ENCODE data around the gene UTF1.
A peak's percentile ranks its signal among the peaks of the same experiment; 100 is the strongest.

UTF1 gene

DNA sequence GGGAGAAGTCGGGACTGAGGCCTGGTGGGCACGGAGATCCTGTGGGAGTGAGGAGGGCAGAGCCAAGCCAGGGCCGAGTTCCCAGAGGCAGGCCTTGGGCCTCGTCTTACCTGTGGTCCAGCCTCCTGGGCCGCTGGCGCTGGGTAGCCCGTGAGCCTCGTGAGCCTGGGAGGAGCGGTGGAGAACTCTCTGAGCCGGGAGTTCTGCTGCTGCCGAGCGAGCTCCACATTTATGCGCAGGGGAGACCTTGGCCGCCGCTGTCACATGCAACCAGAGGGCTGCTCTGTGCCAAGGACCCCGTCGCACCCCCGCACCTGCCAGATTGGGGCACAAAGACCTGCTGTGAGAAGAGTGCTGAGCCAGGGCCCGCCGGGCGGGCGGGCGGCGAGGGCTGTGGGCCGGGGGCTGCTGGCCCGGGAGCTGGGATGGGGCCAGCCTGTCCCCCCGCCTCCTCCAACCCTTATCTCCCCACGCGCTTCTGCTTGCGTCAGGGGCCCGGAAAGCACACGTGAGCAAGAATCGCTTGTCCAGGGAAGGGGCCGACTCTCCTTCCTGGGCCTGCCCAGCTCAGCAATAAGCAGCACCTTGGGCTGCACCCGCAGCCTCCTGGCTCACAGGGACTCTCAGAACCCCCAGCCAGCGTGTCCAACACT, 17.8 kb downstream of the UTF1 start:
- no peak for DNase-seq (ENCODE audit: low read depth)

- no peak for DNase-seq (ENCODE audit: low read depth)
Measured at GRCh38 chr10:133248334-133248715, 18.3 kb downstream of the UTF1 start.

DNA sequence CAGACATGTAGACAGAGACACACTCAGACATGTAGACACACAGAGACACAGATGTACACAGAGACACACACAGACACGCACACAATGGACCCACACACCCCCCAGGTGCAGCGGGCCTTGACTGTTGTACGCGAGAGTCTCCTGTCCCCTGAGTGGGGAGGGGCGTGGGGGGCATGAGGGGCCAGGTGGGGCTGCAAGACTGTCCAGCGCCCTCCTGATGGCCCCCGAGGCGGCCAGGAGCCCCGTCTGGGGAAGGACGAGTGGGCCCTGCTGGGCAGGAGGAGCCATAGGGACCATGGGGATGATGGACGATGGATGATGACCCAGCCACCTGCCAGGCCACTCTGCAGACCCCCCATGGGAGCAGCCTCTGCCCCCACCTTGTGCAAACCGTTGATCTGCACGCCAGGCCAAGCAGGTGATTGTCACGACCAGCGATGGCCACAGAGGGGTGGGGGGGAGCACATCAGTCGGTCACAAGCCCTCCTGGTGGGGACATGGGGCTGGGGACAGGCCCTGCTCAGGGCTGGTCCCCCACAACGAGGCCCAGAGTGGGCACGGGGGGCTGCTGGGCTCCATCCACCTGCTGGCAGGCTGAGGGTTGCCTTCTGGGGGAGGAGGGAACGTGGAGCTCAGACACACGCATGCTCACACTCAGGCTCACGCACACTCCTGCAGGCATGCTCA, 19.2 kb downstream of the UTF1 start:
- no peak for DNase-seq (ENCODE audit: low read depth)

- no peak for DNase-seq (ENCODE audit: low read depth)
Measured at GRCh38 chr10:133249975-133250754, 20.1 kb downstream of the UTF1 start.

DNA sequence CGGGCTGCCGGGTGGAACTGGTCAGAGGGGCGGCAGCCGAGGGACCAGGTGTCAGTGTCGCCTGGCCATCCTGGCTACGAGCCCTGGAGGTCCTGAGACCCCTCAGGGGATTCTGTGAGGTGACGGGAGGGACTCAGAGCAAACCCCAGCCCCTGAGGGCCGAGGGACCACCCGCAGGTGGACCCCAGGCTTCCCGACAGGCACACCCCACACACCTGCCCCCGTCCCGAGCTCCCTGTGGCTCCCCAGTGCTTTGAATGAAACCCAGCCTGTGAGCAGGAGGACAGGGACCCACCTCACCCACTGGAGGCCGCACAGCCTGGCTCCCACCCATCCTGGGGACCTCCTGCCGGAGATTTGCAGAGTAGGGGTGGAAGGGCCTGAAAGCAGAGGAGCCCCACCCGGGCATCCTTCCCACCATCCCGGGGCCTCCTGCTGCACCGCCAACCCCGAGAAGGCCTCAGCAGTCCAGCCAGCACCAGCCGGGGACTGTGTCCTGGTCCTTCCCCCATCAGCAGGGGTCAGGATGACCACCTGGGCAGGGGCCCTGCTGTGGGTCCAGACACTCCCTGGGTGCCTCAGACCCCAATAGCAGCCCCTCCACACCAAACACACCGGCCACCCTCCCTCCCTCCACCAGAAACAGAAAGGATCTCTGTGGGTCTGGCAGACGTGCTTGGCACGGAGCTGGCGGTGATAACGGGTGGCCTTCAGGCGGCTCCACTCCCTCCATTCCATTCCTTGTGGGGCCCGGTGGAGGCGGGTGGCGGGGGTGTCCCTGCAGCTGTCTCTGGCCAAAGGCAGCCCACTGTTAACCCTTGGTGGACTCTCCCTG, 21.6 kb downstream of the UTF1 start:
- no peak for DNase-seq (ENCODE audit: low read depth)

- DNase-seq (ENCODE audit: low read depth): no peak
Measured at GRCh38 chr10:133252223-133252552, 22.2 kb downstream of the UTF1 start.

GRCh38 chr10:133253361-133253955, 23.4 kb downstream of the UTF1 start:
- DNase-seq (ENCODE audit: low read depth): no peak

DNA sequence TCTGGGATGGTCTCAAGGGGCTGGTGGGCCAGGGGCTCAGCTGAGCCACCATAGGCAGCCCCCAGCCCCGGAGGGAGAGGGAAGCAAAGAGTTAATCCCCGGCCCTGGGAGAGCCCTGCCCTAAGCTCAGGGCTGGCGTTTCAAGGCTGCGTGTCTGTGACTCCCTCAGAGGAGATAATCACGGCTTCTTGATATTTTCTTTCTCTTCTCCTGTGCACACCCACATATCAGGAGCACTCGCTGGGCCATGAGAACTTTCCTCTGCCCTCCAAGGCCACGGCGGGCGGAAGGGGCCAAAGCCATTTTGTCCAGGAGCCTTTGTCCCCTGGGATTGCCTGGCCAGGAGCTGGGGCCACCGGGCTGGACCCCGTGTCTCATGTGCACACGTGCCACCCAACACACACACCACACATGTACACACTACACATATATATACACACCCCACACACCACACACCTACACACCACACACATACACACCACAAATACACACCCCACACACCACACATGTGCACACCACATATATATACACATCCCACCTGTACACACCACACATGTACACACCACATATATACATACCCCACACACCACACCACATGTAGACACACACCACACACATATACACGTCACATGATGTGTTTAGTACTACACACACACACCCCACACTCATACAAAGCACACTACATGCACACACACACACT, 24.6 kb downstream of the UTF1 start:
- DNase-seq (ENCODE audit: low read depth): no peak

DNA sequence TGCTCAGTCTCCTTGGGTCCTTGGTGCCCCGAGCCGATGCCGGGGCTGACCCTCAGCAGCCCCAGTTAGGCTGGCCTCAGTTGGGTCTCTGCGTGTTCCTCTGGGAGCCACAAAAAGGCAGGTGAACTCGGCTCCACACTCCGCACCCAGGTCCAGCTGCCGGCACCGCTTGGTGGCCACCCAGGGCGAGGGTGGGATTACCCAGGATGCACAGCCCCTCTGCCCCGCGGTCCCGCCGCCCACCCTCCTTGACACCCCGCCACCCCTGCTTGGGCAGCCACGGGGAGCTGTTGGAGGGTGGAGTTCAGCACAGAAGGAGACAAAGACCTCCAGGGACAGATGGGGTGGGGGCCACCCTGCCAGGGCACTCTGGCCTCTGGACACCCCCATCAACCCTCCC, 25.3 kb downstream of the UTF1 start:
- DNase-seq (ENCODE audit: low read depth): no peak

- no peak for DNase-seq (ENCODE audit: low read depth)
Measured at GRCh38 chr10:133257489-133258065, 27.6 kb downstream of the UTF1 start.

DNA sequence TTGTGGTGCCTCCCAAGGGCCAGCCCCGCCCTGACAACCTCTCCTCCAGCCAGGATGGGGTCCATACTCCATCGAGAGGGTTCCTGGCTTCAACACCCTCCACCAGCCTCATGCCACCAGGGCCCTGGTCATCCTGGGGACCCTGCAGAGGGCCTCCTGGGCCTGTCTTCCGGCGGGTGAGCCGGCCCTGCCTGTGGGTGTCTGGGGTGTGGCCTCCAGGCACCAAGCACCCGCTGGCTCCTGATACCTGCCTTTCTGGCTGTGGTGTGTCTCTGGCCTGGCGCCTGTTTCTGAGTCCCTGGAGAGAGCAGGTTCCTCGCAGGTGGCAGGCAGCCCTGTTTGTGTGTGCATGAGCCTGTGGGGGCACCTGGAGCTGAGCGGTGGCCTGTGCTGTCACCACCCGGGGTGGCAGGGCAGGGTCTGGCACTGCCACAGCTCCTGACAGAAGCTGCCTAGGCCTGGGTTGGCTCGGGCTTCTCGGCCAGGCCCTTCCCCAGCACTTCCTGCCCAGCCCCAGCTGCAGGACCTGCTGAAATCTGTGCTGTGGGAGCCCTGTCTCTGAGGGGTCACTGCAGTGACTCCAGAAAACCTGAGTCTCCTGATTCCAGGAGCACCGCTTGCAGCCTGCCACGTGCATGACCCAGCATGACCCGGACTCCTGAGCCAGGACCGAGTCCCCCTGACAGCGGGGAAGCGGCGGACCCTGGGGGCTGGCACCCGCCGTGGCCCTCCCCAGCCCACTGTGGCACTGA, 28.2 kb downstream of the UTF1 start:
- no peak for DNase-seq (ENCODE audit: low read depth)

DNA sequence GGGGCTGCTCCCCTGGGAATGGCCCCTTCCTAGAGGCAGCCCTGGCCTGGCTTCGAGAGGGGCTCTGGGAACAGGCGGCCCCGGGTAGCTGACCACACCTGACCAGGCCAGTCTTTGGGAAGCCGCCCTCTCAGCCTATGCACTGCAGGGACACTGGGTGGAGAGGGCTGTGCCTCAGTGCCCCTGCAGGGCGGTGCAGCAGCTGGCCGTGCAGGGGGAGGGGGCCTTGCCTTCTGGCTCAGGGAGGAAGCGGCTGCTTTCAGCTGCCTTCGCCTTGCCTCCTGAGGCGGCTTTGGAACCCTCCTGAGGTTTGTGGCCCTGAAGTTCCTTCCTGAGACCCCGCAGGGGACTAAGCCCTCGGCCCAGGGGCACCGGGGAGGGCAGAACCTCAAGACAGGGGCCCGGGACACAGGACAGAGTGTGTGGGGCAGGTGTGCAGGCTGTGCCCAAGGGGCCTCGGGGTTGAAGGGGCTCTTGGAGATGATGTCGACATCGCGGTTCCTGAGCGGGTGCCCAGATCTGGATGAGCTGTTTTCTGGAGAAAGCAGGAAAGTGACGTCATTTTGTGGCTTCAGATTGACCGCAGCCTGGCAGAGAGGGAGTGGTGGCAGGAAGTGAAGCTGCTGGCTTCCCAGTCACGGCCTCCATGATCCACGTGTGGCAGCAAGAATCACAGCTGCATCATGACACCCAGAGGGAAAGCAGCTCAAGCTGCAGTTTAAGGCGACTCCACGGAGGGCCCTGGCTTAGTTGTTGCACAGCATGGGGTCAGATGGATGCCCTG, 29.0 kb downstream of the UTF1 start:
- peak; percentile 77 for DNase-seq (ENCODE audit: low read depth)

- no peak for DNase-seq (ENCODE audit: low read depth)
Measured at GRCh38 chr10:133259602-133259989, 29.6 kb downstream of the UTF1 start.

DNA sequence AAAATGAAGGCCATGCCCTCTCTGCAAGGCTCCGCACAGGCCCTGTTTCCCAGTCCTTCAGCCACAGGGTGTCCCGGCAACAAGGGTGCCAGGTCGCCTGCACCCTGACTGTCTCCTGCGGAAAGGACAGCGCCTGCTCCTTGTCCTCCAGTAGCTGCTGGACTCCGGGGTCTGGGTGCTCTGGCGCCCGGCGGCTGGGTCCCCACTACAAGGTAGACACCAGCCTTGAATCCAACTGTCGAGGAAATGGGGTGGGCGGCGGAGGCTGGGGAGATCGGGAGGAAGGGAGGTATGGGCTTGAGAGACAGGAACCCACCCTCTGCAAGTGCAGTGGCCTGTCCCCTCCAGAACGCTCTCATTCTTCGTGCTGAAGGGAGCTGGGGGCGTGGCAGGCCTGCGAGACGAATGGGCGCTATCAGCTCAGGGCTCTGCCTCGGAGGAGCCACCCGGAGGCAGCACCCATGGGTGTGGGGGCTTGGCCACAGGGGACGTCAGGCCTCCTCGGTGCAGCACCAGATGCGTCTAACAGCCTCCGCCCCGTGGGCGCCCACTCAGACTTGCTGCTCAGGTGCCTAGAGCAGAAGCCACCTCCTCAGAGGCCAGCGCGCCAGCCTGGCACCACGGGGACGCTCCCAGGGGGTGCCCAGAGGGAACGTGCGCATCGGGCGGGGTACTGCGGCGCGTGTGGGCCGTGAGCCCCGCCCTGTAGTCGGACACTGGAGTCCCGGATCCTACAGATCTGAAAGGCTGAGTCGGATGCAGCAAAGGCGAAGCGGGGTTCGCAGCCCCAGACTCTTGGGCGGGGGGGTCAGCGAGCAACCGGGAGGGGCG, 31.1 kb downstream of the UTF1 start:
- peak; percentile 51 for DNase-seq (ENCODE audit: low read depth)

- DNase-seq (ENCODE audit: low read depth): peak; percentile 83
Measured at GRCh38 chr10:133261726-133262325, 31.8 kb downstream of the UTF1 start.

GRCh38 chr10:133262696-133263095, 32.7 kb downstream of the UTF1 start:
- no peak for DNase-seq (ENCODE audit: low read depth)

GRCh38 chr10:133263674-133264073, 33.7 kb downstream of the UTF1 start:
- DNase-seq (ENCODE audit: low read depth): no peak

DNA sequence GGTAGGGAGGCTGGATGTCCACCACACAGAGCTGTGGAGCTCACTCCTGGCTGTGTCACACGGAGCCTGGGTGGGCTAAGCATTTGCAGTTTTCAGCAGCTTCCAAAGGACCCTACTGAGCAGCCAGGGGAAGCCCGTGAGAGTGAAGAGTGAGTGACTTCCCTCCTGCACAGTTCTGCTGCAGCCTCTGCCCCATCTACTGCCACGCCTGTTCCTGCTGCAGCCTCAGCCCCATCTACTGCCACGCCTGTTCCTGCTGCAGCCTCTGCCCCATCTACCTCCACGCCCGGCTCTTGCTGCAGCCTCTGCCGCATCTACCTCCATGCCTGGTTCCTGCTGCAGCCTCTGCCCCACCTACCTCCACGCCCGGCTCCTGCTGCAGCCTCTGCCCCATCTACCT, 34.4 kb downstream of the UTF1 start:
- no peak for DNase-seq (ENCODE audit: low read depth)

All from activated T-helper 9 cell treated with anti-CD3 and anti-CD28 coated beads, Interleukin-2, amount 50 U/mL, for 16 hours (primary cell).